ENCODE data around the gene NHS. TPM values are rescaled to one million over a fixed set of nuclear protein-coding genes. Genes with fewer than 3 reads are reported as not detected.

Gene NHS
- total RNA-seq, 1 experiment from 2014 or later, result 7.5 TPM

GRCh38 chrX:17736478-17736855, 361.5 kb downstream of the NHS start:
- no peak for DNase-seq (ENCODE audit: low read depth)

- DNase-seq (ENCODE audit: low read depth), result peak; percentile 97
These were observed 362.1 kb downstream of the NHS start, which contains the start of gene SCML1 for GRCh38 chrX:17736856-17737709. Gene SCML1 (plus strand): TSS chrX:17737493. CDS start chrX:17744187, 6,694 bp downstream.

GRCh38 chrX:17737710-17737985, 362.6 kb downstream of the NHS start:
- DNase-seq (ENCODE audit: low read depth), result no peak

GRCh38 chrX:17737986-17738713, 363.1 kb downstream of the NHS start:
- DNase-seq (ENCODE audit: low read depth), result peak; percentile 68

- peak; percentile 21 for DNase-seq (ENCODE audit: low read depth)
These were observed 363.9 kb downstream of the NHS start for GRCh38 chrX:17738737-17739535.

- no peak for DNase-seq (ENCODE audit: low read depth)
These were observed 365.4 kb downstream of the NHS start for GRCh38 chrX:17740137-17741122.

- no peak for DNase-seq (ENCODE audit: low read depth)
These were observed 366.1 kb downstream of the NHS start for GRCh38 chrX:17741123-17741511.

- peak; percentile 45 for DNase-seq (ENCODE audit: low read depth)
These were observed 368.9 kb downstream of the NHS start for GRCh38 chrX:17743913-17744312.

- DNase-seq (ENCODE audit: low read depth), result no peak
These were observed 370.0 kb downstream of the NHS start for GRCh38 chrX:17744896-17745523.

GRCh38 chrX:17747692-17748091, 372.7 kb downstream of the NHS start:
- DNase-seq (ENCODE audit: low read depth), result no peak

GRCh38 chrX:17748684-17749083, 373.7 kb downstream of the NHS start:
- DNase-seq (ENCODE audit: low read depth), result no peak

GRCh38 chrX:17750436-17750835, 375.4 kb downstream of the NHS start:
- DNase-seq (ENCODE audit: low read depth), result no peak

- DNase-seq (ENCODE audit: low read depth), result no peak
These were observed 383.4 kb downstream of the NHS start for GRCh38 chrX:17758382-17758781.

GRCh38 chrX:17759990-17760389, 385.0 kb downstream of the NHS start:
- DNase-seq (ENCODE audit: low read depth), result no peak

- DNase-seq (ENCODE audit: low read depth), result no peak
These were observed 392.7 kb downstream of the NHS start for GRCh38 chrX:17767734-17768133.

- DNase-seq (ENCODE audit: low read depth), result no peak
These were observed 394.0 kb downstream of the NHS start for GRCh38 chrX:17768997-17769396.

GRCh38 chrX:17769701-17770269, 394.8 kb downstream of the NHS start:
- no peak for DNase-seq (ENCODE audit: low read depth)

GRCh38 chrX:17773221-17773876, 398.3 kb downstream of the NHS start:
- no peak for DNase-seq (ENCODE audit: low read depth)

- no peak for DNase-seq (ENCODE audit: low read depth)
These were observed 399.1 kb downstream of the NHS start for GRCh38 chrX:17774053-17774452.

- DNase-seq (ENCODE audit: low read depth), result no peak
These were observed 404.0 kb downstream of the NHS start for GRCh38 chrX:17778997-17779396.

All from M059J (cell line).